ENCODE results near the gene MROH2A.

The MROH2A gene

GRCh38 chr2:233802132-233802815, 24.1 kb downstream of the MROH2A start:
- DNase-seq = no peak

GRCh38 chr2:233803292-233803911, 25.3 kb downstream of the MROH2A start:
- DNase-seq = no peak

- no peak for DNase-seq
Measured at GRCh38 chr2:233803994-233804393, 25.9 kb downstream of the MROH2A start.

GRCh38 chr2:233807215-233807865, 29.2 kb downstream of the MROH2A start:
- no peak for DNase-seq

- no peak for DNase-seq
Measured at GRCh38 chr2:233807966-233808935, 30.1 kb downstream of the MROH2A start.

DNA sequence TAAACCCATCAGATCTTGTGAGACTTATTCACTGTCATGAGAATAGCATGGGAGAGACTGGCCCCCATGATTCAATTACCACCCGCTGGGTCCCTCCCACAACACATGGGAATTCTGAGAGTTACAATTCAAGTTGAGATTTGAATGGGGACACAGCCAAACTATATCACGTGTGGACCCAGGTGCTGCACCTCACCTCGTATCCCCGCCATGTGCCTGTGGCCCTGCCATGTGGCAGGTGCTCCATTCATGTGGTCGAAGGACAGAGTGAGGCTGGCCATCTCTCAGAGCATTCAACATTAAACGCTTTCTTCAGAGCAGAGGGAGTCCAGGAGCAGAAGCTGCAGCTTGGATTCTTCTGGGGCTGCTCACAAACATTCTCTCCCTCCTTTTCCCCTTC, 32.3 kb downstream of the MROH2A start:
- no peak for DNase-seq

DNA sequence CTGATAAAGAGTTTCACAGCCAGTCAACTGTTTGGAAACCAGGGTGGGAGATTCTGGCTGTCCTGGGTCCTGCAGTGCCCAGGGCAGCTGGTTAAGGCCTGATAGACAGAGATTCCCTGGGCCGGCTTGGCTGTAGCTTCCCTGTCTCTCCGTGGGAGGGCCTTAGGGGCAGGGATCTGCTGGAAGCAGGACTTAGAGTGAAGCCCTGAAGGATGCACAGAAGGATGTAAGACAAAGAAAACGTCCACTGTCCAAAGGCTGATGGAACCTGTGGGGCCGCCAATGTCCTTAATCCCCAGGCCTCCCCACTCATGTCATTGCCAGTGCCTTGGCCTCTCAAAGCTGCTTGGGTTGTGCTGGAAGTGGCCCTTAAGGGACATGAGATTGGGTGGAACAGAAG, 33.0 kb downstream of the MROH2A start:
- DNase-seq = no peak

- no peak for DNase-seq
Measured at GRCh38 chr2:233811732-233812131, 33.6 kb downstream of the MROH2A start.

GRCh38 chr2:233813236-233814055, 35.3 kb downstream of the MROH2A start:
- DNase-seq = no peak

DNA sequence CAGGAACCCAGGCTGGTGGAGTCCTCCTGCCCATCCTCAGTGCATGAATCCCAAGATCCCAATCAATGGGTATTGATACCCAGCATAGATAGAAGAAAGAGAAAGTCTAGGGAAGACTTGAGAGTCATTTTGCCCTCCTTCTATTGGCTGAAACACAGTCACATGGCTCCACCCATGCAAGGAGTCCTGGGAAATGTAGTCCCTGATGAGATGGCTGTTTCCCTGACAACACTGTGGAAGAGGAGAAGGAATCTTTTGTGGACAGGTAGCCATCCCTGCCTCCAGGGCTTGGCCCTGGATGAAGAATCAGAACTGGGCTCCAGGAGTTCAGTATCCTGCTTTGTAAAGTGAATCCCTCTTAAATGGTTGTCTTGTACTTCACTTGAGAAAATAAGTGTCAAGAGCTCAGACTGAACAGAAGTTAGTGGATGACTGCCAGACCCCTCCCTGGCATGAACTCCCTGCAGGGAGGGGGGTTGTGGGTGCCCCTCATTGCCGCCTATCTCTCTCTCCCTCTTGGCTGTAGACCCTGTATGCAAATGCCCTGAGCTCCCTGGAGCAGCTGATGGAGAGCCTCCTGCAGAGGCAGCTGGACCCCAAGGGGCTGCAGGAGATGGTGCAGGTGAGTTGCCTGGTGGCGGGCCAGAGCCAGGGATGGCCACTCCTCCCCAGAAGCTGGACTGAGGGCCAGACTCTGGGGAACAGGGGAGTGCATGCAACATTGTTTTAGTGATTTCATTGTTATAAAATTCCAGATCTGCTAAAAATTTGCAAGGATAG, 36.1 kb downstream of the MROH2A start:
- DNase-seq = no peak

GRCh38 chr2:233815861-233816260, 37.7 kb downstream of the MROH2A start:
- DNase-seq = no peak

GRCh38 chr2:233816334-233816733, 38.2 kb downstream of the MROH2A start:
- peak; percentile 4 for DNase-seq

- DNase-seq = no peak
Measured at GRCh38 chr2:233816771-233817170, 38.6 kb downstream of the MROH2A start.

- DNase-seq = no peak
Measured at GRCh38 chr2:233817361-233817911, 39.3 kb downstream of the MROH2A start.

DNA sequence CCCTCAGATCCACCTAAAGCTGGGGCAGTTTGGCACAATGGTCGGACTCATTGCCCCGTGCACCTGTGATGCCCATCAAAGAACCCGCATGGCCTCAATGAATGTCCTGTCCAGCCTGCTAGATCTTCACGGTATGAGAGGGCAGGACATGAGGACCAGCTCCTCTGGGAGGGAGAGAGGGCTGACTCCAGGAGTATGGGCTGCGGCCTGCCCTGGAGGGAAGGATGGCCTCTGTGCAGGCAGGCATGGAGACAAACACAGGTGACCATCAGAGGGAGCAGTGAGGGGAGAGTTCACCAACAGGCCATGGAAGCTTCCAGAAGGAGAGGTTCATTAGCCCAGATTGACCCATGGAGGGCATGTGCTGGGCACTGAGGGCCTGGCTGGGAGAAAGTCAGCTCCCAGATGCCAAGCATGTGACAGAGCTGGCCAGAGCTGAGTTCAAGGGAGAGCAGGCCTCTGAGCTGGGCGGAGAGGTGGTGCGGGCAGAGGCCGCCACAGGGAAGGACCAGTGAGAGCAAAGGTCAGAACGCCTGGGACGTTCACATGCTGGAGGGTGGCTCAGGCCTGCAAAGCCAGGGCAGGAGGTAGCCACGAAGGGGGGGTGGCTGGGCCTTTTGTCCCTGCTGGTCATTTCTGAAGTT, 40.0 kb downstream of the MROH2A start:
- no peak for DNase-seq

DNA sequence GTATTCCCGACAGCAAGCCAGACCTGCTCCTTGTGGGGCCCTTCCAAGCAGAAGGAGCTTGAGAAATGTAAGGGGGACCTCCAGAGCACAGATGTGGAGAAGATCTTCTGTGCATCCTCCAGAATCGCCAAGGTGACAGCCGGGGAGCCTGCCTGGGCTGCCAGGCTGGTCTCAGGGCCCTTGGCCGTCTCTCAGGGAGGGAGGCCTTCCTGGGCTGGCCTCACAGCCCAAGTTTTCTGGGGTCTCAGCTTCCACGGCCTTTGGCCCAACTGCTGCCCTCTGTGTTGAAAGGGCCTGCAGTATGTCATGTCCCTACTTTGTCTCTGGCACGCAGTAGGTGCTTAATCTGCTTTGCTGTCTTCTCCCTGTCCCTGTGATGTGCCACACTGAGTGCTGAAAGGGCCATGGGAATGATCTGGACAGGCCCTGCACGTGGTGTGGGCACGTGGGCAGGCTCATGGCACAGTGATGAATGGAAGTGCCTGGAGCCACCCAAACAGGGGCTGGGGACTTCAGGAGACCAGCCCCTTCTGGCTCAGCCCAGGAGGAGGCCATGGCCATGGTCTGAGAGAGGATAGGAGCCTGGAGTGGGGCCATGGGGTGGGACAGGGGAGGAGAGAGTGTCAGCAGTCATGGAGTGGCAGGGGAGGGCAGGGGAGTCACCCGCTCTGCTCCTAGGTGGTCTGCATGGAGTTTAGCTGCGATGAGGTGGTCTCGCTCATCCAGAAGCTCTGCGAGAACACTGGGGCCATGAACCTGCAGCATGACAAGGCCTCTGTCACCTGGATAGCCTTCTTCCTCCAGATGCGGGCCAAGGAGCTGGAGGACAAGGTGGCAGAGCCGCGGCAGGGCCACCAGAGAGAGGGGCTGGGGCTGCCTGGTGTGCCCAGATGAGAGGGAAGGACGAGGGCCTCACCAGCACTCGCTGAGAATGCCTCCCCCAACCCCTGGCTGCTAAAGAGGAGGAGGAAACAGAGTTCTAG, 40.8 kb downstream of the MROH2A start:
- no peak for DNase-seq

DNA sequence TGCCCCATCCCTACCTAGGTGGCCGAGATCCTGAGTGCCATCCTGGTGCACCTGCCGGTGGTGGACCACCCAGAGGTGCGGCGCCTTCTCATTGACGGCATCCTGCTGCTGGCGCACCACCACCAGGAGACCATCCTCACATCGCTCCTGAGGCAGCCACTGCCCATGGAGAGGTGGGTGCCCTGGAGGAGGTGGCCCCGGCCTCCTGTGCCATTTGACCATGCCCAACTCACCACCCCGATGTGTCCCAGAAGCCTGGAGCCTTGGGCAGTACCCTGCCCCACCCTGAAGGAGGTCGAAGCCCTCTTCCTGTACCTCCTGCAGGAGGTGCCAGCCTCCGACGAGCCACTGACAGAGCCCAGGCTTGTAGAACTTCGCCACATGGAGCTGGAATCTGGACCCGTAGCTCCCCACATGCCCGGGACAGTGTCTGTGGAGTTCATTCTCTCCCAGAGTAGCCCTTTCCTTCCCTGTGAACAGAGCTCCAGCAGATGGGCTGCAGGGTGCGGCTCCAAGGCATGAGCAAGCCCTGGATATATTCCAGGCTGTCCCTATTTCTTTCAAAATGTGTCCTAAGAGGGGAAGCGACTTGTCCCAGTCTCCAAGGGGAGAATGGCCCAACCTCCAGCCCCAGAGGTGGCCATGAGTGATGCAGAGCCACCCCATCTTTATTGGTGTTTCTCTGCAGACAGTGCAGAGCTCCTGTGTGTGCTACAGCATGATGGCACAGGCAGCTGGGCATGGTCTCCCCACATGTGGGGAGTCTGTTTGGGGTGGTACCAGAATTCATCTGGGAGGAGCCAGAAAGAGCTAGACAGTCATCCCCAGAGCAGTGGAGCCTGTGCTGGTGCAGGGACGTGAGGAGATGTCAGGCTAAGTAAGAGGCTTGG, 42.0 kb downstream of the MROH2A start:
- DNase-seq = no peak

DNA sequence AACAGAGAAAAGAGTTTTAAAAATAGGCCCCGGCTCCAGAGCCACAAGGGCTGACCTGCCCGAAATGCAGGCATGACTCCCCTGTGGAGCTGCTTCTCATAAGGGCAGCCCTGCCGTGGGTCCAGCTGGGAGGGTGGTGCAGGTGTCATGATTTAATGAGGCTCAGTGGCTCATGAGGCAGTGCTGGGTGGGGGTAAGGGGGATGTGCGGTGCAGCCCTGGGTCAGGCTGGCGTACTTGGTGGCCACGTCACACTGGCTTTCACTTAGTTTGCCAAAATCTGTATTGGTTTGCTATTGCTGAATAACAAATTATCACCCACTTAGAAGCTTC, 42.6 kb downstream of the MROH2A start:
- DNase-seq = no peak

All from NCI-H1105 (cell line).